ENCODE results near the gene CPSF7. TPM values are rescaled to one million over a fixed set of nuclear protein-coding genes. Genes with fewer than 3 reads are reported as not detected.
A peak's percentile ranks its signal among the peaks of the same experiment; 100 is the strongest.

Gene CPSF7
- total RNA-seq, 2 donors from 2014 or later = 101 to 132 TPM

- Mint-ChIP-seq H3K27ac (peak overlapping the region in 1 of 2 donors; percentile 94), H3K4me3 (peak overlapping the region; percentile 98), H3K27me3 (no peaks in the 10 kb centered on the region), H3K9me3 (no peaks in the 10 kb centered on the region), H3K36me3 (peaks cover 21% of the 10 kb centered on the region), H3K4me1 (ENCODE audit: low read depth in 2 of 2) (peaks cover 24 to 28% of the 10 kb centered on the region in 2 donors)
- ATAC-seq (no peak), DNase-seq (ENCODE audit: low spot score) (no peak)
Measured at GRCh38 chr11:61364012-61364675, 65.6 kb downstream of the CPSF7 start.

- no peaks in the 10 kb centered on the region for H3K27me3 Mint-ChIP-seq
- no peaks in the 10 kb centered on the region for H3K9me3 Mint-ChIP-seq
- H3K4me1 Mint-ChIP-seq (ENCODE audit: low read depth in 2 of 2) = peaks cover 26 to 28% of the 10 kb centered on the region in 2 donors
- DNase-seq (ENCODE audit: low spot score) (no peak), ATAC-seq (peak in 1 of 2 donors; percentile 31)
- peak overlapping the region; percentile 98 for H3K4me3 Mint-ChIP-seq
- H3K27ac Mint-ChIP-seq = peak overlapping the region; percentile 93 to 94
- H3K36me3 Mint-ChIP-seq = peaks cover 14% of the 10 kb centered on the region
Measured at GRCh38 chr11:61362542-61362875, 67.3 kb downstream of the CPSF7 start.

GRCh38 chr11:61361741-61362541 is 67.8 kb downstream of the CPSF7 start, which contains the start of the genes CYB561A3 and TMEM138:
TSS of gene CYB561A3 (minus strand) at chr11:61361882. CDS start at chr11:61356713, 5,169 bp downstream.
TSS of gene TMEM138 (plus strand) at chr11:61362374. CDS start at chr11:61364391, 2,017 bp downstream.
- DNase-seq (ENCODE audit: low spot score) (peak; percentile 97), ATAC-seq (peak; percentile 98 to 99)
- H3K27me3 Mint-ChIP-seq = no peaks in the 10 kb centered on the region
- H3K4me1 Mint-ChIP-seq (ENCODE audit: low read depth in 2 of 2) = peaks cover 26 to 28% of the 10 kb centered on the region in 2 donors
- H3K27ac Mint-ChIP-seq = peak within 1 kb of the TSS; percentile 93 to 94
- H3K4me3 Mint-ChIP-seq = peak within 1 kb of the TSS; percentile 98
- H3K36me3 Mint-ChIP-seq = peaks cover 10% of the 10 kb centered on the region
- no peaks in the 10 kb centered on the region for H3K9me3 Mint-ChIP-seq

GRCh38 chr11:61361237-61361740 is 68.5 kb downstream of the CPSF7 start:
- Mint-ChIP-seq H3K27ac (peak overlapping the region; percentile 93 to 94), H3K4me1 (ENCODE audit: low read depth in 2 of 2) (peaks cover 28 to 29% of the 10 kb centered on the region in 2 donors), H3K36me3 (peaks cover 10% of the 10 kb centered on the region), H3K27me3 (no peaks in the 10 kb centered on the region), H3K9me3 (no peaks in the 10 kb centered on the region), H3K4me3 (peak overlapping the region; percentile 98)
- DNase-seq (ENCODE audit: low spot score) = no peak
- ATAC-seq = no peak

GRCh38 chr11:61359516-61359915 is 70.3 kb downstream of the CPSF7 start:
- H3K4me1 Mint-ChIP-seq (ENCODE audit: low read depth in 2 of 2) = peaks cover 28 to 29% of the 10 kb centered on the region in 2 donors
- no peak overlapping the region for H3K27ac Mint-ChIP-seq
- H3K9me3 Mint-ChIP-seq = no peaks in the 10 kb centered on the region
- no peaks in the 10 kb centered on the region for H3K27me3 Mint-ChIP-seq
- ATAC-seq (no peak), DNase-seq (ENCODE audit: low spot score) (no peak)
- peak overlapping the region; percentile 49 for H3K4me3 Mint-ChIP-seq
- H3K36me3 Mint-ChIP-seq = peaks cover 10% of the 10 kb centered on the region

GRCh38 chr11:61358566-61358965 is 71.2 kb downstream of the CPSF7 start:
- Mint-ChIP-seq H3K27me3 (no peaks in the 10 kb centered on the region), H3K4me1 (ENCODE audit: low read depth in 2 of 2) (peaks cover 23 to 24% of the 10 kb centered on the region in 2 donors), H3K9me3 (no peaks in the 10 kb centered on the region)

GRCh38 chr11:61357894-61358239 is 71.9 kb downstream of the CPSF7 start:
- Mint-ChIP-seq H3K27ac (no peak overlapping the region), H3K9me3 (no peaks in the 10 kb centered on the region), H3K36me3 (peaks cover 10% of the 10 kb centered on the region), H3K27me3 (no peaks in the 10 kb centered on the region), H3K4me1 (ENCODE audit: low read depth in 2 of 2) (peaks cover 16 to 19% of the 10 kb centered on the region in 2 donors), H3K4me3 (no peak overlapping the region)
- ATAC-seq = no peak
- DNase-seq (ENCODE audit: low spot score) = no peak

More at GRCh38 chr11:61358566-61358965, 71.2 kb downstream of the CPSF7 start:
- peaks cover 6% of the 10 kb centered on the region for H3K36me3 Mint-ChIP-seq
- DNase-seq (ENCODE audit: low spot score) (no peak), ATAC-seq (no peak)
- no peak overlapping the region for H3K27ac Mint-ChIP-seq
- H3K4me3 Mint-ChIP-seq = no peak overlapping the region

- peaks cover 8% of the 10 kb centered on the region for H3K36me3 Mint-ChIP-seq
Measured at GRCh38 chr11:61357233-61357893, 72.4 kb downstream of the CPSF7 start.

GRCh38 chr11:61356706-61357105 is 73.1 kb downstream of the CPSF7 start:
- H3K27ac Mint-ChIP-seq = no peak overlapping the region
- no peak for DNase-seq (ENCODE audit: low spot score)
- no peaks in the 10 kb centered on the region for H3K27me3 Mint-ChIP-seq

More at GRCh38 chr11:61357233-61357893, 72.4 kb downstream of the CPSF7 start:
- Mint-ChIP-seq H3K9me3 (no peaks in the 10 kb centered on the region), H3K27me3 (no peaks in the 10 kb centered on the region), H3K4me1 (ENCODE audit: low read depth in 2 of 2) (peaks cover 11 to 15% of the 10 kb centered on the region in 2 donors), H3K4me3 (no peak overlapping the region), H3K27ac (no peak overlapping the region)
- no peak for ATAC-seq
- no peak for DNase-seq (ENCODE audit: low spot score)

GRCh38 chr11:61354208-61354607 is 75.6 kb downstream of the CPSF7 start:
- Mint-ChIP-seq H3K4me3 (no peak overlapping the region), H3K27ac (no peak overlapping the region), H3K36me3 (peaks cover 9% of the 10 kb centered on the region), H3K4me1 (ENCODE audit: low read depth in 2 of 2) (peaks cover 0 to 8% of the 10 kb centered on the region in 2 donors), H3K27me3 (no peaks in the 10 kb centered on the region), H3K9me3 (no peaks in the 10 kb centered on the region)
- ATAC-seq (no peak), DNase-seq (ENCODE audit: low spot score) (no peak)

More at GRCh38 chr11:61356706-61357105, 73.1 kb downstream of the CPSF7 start:
- no peak for ATAC-seq
- Mint-ChIP-seq H3K9me3 (no peaks in the 10 kb centered on the region), H3K36me3 (peaks cover 4% of the 10 kb centered on the region), H3K4me3 (no peak overlapping the region), H3K4me1 (ENCODE audit: low read depth in 2 of 2) (peaks cover 7 to 12% of the 10 kb centered on the region in 2 donors)

GRCh38 chr11:61353131-61354067 is 76.4 kb downstream of the CPSF7 start:
- Mint-ChIP-seq H3K4me3 (no peak overlapping the region), H3K36me3 (peaks cover 9% of the 10 kb centered on the region), H3K9me3 (no peaks in the 10 kb centered on the region), H3K27ac (no peak overlapping the region), H3K4me1 (ENCODE audit: low read depth in 2 of 2) (peaks cover 0 to 8% of the 10 kb centered on the region in 2 donors), H3K27me3 (no peaks in the 10 kb centered on the region)
- ATAC-seq (no peak), DNase-seq (ENCODE audit: low spot score) (no peak)
